Stimulated activated CD8-positive, alpha-beta memory T cell treated with anti-CD3 and anti-CD28 coated beads, Interleukin-12 subunit alpha, Interleukin-12 subunit beta, amount 100 ng/mL, for 4 hours (primary cell): ENCODE data around the gene CBARP.

ENCODE experiments used
- DNase-seq: peaks from one replicate; pipeline ENCODE4 v3.0.0-alpha.2; 2020; ENCODE audit warnings: low read depth

Gene CBARP

DNA sequence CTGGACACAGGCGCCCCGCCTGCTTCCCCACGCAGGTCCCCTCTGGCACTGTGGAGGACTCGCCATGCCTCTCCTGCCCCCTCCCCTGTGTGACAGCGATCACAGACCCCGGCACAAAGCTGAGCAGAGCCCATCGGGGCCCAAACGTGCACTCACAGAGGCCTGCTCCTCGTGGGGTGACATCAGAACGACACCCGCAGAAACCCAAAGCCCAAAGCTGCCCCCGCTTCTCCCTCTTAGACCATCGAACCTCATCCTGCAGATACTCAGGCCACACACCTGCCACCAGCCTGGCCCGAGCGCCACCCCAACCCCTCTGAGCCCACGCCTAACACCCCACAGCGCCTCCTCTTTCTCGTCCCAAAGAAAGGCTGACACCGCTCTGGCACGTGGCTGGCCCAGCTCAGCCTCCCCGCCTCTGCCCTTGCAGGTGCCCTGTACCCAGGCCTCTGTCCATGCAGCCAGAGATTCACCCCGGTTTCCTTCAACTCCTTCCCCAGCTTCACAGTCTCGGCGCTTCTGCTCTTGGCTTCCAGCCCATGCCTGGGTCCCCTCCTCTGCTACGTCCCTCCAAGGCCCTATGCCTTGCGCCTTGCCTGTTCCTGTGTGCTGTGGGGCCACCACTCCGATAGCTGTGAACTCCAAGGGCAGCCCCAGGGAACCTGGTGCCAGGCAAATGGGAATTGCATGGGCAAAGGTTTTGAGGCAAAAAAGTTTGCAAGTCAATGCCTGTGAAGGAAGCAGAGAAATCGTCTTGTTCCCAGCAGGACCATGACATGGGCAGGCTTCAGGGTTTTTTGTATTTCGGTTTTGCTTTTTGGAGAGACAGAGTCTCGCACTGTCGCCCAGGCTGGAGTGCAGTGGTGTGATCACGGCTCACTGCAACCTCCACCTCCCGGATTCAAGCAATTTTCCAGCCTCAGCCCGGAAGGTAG lies 831 bp upstream of the CBARP start:
- no peak for DNase-seq

DNA sequence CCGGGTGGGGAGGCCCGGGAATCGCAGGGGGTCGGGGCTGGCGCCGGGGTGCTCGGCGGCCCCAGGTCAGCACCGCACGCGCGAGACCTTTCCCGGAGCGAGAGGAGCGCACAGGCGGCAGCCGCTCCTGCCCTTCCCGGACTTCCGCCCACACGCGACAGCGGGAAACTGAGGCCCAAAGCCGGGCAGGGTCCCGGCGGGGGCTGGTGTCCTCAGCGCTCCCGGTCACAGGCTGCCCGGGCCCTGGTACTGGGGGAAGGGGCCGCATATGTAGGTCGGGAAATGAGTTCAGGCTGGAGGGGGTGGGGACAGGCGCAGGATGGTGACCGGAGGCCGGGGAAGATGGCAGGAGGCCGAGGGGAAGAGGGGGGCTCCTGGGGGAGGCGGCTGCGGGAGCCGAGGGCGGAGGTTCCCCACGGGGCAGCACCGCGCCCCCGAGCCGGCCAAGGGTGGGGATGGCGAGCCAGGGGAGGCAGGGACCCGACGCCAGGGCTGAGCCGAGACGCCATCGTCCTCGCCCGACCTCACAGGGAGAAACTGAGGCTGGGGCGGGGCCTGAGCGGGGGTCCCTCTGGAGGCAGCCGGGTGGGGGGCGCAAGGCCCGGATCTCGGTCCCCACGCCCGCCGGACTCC lies 662 bp downstream of the CBARP start:
- DNase-seq = no peak

DNA sequence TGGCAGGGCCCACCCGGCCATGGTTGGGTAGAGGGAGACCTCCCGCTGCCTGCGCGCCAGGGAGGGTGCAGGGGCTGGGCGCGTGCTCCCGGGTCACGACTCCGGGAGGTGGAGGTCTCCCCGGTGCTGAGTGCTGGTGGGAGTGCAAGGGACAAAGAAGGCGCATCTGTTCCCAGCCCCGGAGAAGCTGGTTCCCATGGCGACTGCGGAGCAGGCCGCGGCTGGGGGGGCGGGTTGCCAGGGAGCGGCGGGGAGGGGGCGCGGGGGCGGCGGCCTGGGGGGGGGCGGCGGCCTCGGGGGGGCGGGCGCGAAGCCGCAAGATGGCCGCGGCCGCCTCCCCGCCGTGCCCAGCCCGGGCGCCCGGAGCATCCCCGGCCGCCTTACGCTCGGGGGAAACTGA lies 1.2 kb downstream of the CBARP start:
- DNase-seq = no peak

DNA sequence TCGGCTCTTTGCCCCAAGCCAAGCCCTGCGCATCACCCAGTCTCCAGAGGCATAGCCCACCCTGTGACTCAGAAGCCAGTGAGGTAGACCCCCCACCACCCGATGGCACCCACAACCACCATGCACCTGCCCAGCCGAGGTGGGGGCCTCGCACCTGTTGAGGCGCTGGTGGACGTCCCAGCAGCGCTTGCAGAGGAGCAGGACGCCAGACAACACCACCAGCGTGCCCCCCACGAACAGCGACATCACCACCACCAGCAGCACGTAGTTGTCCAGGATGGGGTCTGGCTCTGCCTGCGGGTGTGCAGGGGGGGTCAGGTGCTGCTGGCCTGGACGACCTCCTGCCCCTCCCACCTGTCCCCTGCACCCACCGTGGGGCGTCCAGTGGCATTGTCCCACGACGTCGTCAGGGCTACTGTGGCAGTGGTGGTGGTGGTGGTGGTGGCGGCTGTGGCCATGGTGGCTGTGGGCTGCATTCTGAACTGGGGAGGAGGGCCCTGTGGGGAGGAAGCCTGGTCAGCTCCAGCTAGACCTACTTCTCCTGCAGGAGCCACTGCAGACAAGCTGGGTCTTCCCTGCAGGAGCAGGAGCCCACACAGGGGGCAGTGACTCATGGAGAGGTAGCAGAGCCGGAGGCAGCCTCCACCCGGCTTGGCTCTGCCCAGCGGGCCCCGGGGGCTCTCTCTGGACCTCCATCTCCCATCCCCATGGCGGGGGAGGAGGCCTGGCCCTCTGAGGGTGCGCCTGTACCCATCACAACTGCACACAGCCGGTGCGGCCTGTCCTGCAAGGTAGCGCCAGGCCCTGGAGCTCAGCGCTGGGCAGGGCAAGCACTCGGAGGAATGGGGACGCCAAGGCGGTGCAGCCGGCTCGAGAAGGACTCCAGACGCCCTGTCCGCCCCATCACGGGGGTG lies 1.9 kb downstream of the CBARP start:
- no peak for DNase-seq

DNA sequence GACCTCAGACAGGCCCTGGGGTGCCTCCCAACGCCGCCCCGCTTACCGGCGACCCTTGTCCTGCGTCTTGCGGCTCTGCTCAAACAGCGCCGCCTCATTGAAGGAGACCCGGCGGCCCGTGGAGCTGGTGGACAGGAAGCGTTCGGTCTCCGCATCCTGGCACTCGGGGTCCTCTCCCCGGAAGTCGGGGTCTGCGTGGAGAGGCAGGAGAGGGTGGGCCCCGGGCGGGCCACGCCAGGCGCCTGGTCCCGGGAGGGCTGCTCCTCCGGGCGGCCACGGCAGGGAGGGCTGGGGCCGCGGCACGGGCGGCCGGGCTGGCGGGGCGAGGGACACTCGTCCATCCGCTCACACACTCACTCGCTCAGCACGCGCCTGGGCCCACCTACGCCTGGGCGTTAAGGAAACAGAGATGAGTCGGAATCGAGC lies 2.8 kb downstream of the CBARP start:
- DNase-seq = no peak

DNA sequence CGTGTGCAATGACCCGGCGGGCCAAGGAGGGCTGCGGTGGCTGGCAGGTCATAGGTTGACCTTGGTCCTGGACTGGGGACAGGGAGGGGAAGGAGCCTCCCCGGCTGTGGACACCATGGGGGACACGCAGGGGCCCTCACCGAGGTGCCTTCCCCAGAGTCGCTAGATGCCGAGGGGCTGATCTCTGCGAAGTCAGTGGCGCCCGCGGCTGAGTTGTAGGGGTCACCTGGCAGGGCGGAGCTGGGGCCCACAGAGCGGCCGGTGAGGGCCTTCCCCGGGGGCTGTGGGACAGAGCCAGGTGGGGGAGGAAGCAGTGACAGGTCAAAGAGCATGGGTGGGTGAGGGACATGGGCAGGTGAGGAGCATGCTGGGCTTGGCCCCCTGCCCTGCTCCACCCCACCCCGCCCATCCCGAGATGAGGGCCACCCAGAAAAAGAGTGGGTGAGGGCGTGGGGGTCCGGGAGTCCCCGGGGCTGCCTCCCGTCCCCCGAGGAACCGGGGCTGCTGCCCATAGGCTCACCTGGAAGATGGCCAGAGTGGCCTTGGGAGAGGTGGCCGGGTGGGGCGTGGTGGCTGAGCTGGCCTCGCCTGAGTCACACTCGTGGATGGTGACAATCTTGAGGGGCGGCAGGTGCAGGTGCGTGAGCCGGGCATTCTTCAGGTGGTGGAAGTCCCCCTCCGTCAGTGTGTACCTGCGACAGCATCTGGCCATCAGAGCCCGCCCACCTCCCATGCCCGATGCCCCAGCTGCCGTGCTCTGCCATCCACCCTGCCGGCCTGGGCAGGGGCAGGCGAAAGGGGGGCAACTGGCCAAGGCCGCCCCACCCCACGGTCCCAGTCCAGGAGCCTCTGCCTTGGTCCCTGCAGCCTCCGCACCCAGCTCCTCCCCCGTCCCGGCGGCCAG lies 3.5 kb downstream of the CBARP start:
- no peak for DNase-seq

DNA sequence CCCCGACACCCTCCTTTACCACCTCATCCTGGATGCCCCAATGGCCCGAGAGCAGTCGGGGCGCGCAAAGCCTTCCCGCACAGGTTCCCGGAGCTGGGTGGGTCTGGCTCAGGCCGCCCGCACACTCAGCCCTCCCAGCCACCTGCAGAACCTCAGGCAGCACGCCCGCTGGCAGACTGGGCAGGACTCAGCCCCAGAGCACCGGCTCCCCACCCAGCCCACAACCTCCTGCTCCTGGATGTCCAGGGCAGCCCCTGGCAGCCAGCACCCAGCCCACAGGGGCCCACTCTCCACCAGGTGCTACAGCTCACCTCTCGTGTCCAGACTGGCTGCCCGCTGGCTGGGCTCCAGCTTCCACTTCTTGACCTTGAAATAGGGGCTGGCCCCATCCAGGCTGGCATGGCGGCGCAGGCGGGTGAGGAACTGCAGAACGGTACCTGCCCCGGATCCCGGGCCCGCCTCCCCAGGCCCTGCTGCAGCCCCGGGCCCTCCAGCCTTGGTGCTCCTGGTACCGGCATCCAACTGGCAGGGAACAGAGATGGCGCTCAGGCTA lies 4.6 kb downstream of the CBARP start:
- DNase-seq = no peak

DNA sequence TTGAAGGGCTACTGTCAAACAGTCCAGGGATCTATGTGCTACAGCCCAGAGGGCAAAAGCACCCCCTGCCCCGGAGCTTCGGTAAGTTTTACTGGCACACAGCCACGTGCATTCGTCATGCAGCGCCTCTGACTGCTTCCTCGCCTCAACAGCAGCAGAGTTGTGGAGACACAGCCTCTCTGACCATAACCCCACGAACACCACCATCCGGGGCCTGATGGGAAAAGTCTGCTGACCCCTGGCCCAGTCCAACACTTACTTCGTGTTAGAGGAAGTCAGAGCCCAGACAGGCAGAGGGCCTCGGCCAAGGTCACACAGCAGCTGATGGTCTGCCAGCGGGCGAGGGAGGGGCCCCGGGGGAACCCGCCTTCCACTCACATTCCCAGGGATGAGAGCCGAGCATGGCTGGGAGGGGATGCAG lies 5.1 kb downstream of the CBARP start:
- DNase-seq = no peak

DNA sequence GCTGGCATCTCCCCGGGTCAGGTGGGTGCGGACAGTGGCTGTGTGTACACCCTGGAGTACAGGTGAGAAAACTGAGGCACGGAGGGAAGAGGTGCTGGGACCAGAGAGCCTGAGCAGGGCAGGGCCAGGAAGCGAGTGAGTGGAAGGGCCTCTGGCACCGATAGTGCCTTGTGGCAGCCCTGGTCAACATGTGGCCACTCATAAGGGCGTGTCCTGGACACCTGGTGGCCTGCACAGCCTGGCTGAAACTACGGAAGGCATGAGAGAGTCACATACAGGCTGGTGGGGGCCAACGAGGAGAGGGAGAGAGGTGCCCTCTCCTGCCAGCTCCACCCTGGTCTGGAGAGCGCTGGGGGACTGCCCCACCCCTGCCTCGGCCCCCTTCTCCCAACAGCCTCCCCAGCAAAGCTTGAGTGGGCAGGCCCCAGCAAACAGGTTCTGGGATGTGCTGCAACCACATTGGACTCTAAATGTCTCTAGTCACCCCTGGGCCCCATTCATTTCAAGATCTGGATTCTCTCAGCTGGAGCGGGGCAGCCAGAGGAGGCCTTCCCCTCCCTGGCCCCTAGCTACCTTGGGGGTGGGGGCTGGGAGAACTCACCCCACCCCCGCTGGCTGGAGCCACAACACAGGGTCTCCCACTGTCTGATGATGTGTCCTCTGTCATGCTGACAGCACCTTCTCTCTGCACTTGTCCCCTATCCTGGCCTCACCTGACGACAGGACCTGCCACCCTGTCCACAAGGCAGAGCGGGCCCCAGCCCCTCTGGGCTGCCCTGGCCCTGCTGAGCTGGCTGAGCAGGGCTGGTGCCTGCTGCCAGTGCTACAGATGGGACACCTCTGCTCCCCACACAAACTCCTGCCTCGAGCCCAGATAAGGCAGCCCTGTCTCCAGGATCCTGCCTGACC lies 5.8 kb downstream of the CBARP start:
- DNase-seq = no peak

DNA sequence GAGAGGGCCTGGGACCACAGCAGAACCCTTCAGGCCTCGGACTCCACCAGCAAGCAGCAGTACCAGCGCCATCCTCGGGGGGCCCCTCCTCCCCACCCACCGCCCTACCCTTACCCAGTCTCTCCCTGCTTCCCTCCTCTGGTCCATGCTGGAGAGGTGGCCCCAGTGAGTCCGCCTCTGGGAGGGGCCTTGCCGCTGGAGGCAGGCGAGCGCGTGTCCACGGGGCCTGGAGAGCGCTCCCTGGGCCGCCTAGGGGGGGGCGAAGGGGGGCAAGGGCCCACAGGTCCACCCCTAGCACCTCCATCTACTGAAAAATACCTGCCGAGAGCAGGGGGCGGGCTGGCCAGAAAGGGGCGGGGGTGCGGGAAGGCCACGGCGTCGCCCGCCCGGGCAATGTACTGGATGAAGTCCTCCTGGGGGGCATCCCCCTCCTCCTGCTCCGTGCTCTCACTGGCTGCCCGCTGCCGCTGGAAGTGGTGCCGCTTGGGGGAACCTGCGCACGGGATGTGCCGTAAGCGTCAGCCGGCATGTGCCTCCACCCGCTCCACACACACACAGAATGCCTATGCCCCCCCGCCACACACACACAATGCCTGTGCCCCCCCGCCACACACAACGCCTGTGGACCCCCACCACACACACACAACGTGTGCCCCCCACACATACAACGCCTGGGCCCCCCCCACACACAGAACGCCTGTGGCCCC lies 6.9 kb downstream of the CBARP start:
- DNase-seq = no peak

DNA sequence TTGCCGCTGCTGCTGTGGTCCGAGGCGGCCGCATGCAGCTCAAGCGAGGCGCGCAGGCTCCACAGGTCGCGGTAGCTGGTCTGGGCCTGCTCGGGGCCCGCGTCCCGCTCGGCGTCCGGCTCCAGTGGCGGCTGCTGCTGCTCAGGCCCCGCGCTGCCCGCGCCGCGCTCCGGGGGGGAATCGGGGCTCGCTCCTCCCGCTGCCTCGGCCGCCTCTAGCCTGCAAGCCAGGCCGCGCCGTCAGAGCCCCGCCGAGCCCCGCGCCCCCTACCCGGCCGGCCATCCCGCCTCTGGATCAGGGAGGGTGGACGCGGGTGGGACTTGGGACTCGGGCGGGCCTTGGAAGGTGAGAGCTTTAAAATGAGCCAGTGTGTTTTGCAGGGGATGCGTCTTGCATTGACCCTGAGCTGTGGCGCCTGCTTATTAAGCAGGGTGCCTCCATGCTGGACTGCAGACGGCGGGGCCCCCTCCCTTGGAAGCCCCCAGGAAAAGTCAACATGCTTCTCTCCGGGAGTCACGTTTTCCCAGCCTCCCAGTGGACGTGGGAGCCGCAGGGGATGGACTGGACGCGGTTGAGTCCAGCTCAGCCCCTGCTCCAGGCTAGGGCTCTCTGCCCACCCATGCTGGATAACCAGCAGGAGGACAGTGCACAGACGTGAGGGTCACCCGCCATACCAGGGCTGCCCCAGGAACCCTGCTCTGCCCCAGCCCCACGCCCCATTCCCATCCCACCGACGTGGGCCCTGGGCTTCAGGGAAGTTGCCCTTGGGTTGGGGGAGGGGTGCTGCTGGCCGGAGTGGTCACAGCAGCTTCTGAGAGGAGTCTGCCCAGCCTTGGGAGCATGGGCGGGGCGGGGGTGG lies 7.7 kb downstream of the CBARP start:
- DNase-seq = no peak

DNA sequence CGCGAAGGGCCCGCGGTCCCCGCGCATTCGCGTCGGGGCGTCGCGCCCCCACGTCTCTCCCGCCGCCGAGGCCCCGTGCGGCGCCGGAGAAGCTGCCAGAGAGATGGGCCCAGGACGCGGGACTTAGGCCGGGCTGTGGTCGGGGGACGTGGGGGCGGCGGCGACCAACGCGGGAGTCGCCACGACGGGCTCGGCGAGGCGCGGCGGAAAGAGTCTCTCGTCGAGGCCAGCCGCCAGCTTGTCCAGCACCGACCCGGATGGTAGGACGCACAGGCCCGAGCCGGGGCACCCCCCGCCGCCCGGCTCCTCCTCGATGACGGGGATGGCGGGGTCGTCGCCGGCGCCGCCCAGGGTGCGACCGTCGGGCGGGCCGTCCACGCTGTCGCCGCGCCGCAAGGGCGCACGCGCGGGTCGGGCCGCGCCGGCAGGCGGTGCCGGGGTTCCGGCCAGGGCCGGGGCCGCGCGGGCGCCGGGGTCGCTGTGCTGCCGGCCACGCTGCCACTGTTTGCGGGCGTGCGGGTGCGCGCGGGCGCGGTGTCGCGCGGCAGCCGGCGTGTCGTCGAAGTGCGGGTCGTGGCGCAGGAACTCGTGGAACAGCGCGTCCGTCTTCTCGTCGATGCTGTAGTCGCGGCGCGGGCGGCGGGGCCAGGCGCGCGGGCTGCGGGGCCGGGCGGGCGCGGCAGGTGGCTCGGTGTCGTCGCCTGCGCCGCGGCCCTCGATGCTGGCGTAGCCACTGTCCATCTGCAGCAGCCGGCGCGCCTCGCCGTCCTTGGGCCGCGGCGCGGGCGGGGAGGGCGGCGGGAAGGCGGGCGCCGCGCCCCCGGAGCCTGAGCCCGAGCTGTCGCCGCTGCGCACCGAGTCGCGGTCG lies 8.5 kb downstream of the CBARP start:
- no peak for DNase-seq

DNA sequence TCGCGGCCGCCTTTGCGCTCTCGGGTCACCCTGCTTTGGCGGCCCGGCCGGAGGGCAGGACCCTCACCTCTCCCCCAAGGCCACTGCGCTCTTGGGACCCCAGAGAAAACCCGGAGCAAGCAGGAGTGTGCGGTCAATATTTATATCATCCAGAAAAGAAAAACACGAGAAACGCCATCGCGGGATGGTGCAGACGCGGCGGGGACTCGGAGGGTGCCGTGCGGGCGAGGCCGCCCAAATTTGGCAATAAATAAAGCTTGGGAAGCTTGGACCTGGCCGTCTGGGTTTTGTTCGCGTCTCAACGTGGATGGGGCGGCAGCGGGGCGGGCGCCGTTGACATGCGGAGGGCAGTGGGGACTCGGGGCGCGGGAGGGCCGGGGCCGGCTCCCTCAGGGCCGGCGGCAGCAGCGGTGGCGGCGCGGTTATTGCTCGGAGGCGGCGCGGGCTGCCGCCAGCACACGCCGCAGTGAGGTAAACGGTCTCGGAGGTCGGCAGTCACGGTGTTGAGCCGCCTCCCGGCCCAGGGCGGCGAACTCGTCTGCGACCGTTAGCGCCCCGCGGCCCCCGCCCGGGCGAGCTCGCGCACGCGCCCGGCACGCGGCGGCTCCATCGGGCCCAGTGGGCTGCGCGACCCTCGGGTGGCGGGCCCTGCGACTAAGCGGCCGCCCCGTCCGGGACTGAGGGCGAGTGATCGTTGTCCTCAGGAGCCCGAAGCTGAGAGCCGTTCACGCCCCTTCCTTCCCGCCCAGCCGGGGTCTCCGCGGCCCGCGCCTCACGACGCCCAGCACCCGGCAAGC lies 9.4 kb downstream of the CBARP start:
- no peak for DNase-seq

DNA sequence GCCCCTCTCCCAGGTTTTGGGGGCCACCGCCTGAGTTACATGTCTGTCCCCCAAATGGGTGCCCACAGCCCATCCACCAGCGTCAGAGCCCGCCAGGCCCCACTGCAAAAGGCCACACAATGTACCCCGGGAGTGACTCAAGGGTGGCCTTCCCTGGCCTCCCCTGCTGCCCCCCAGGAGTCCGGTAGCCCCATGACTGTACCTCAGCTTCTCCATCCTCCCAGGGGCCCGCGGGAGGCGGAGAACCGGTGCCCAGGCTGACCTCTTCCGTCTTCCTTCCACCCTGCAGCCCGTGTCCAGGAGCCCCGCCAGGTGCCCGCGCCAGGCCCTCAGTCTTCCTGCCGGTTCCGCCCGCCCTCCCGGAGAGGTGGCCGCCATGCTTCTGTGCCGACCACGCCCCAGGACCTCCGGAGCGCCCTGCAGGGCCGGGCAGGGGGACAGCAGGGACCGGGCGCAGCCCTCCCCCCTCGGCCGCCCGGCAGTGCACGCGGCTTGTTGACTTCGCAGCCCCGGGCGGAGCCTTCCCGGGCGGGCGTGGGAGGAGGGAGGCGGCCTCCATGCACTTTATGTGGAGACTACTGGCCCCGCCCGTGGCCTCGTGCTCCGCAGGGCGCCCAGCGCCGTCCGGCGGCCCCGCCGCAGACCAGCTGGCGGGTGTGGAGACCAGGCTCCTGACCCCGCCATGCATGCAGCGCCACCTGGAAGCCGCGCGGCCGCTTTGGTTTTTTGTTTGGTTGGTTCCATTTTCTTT lies 10.3 kb downstream of the CBARP start:
- no peak for DNase-seq

DNA sequence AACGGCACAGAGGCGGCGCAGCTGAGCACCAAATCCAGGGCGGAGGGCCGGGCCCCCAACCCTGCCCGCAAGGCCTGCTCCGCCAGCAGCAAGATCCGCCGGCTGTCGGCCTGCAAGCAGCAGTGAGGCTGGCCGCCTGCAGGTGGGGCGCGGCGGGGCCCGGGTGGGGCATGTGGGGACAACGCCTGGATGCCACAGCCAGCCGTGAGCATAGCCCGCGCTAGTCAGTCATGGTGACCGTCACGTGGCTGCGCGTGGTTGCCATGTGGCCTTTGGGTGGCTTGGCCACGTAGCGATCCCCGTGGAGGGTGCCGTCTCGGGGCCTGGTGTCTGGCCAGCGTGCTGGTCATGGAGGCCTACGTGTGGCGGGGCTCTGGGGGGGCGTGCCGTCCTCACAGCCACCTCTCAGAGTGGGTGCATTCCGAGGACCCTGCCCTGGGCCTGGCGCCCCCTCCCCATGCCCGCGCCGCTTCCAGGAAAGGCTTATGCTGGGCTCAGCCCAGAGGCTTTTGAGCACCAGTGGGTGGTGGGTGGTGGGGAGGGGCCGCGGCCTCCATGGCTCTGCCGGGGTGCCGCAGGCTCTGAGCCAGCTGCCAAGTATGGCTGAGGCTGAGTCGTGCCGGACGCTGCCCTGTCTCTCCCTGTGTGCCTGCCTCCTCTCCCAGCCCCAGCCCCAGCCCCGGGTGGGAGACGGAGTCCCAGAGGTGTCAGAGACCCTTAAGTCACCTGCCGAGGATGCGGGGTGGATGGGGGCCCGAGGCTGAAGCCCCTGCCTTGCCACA lies 11.1 kb downstream of the CBARP start:
- no peak for DNase-seq
